ENCODE measurements around the gene SLFN12L.
"Not testable (repeated sequence)": the region's sequence is repeated elsewhere in the genome, so short reads cannot be mapped to it uniquely, and the experiment has no call there.

SLFN12L gene

DNA sequence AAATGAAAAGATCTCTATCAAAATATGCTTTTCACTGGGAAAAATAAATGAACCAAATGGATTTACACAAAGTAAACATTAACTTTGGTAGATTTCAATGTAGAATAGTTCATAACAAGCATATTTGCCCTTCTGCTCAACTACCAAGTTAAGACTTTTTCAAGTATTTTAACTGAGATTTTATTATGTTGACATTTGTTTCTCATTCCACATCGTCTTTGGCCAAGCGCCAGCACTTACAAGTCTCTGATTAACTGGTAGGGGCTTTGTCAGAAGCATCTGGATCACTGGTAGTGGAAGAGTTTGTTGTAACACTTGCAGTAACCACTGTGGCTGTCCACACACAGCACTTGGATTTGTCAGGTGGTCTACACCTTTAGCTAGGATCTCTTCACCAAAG is 22.9 kb downstream of the SLFN12L start:
- TF ChIP-seq, protein P1, sequence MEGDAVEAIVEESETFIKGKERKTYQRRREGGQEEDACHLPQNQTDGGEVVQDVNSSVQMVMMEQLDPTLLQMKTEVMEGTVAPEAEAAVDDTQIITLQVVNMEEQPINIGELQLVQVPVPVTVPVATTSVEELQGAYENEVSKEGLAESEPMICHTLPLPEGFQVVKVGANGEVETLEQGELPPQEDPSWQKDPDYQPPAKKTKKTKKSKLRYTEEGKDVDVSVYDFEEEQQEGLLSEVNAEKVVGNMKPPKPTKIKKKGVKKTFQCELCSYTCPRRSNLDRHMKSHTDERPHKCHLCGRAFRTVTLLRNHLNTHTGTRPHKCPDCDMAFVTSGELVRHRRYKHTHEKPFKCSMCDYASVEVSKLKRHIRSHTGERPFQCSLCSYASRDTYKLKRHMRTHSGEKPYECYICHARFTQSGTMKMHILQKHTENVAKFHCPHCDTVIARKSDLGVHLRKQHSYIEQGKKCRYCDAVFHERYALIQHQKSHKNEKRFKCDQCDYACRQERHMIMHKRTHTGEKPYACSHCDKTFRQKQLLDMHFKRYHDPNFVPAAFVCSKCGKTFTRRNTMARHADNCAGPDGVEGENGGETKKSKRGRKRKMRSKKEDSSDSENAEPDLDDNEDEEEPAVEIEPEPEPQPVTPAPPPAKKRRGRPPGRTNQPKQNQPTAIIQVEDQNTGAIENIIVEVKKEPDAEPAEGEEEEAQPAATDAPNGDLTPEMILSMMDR (conservative IDR thresholded peaks at IDR 0.05) = no peak
- no peak overlapping the region for H3K27ac ChIP-seq

DNA sequence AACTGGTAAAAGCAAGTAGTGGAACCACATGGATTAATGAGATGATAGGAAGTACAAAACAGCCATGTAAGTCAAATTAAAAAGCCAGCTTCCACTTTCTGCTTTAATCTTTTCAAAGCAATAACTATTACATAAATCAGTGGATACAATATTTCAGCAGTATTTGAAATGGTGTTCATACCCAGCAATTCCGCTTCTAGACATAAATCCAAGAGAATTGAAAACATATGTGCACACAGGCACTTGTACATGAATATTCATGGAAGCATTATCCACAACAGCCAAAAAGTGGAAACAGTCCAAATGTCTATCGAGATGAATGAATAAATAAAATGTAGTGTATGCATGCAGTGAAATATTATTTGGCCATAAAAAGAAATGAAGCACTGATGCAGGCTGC is 27.4 kb downstream of the SLFN12L start:
- TF ChIP-seq, protein P1 (conservative IDR thresholded peaks at IDR 0.05) = no peak

DNA sequence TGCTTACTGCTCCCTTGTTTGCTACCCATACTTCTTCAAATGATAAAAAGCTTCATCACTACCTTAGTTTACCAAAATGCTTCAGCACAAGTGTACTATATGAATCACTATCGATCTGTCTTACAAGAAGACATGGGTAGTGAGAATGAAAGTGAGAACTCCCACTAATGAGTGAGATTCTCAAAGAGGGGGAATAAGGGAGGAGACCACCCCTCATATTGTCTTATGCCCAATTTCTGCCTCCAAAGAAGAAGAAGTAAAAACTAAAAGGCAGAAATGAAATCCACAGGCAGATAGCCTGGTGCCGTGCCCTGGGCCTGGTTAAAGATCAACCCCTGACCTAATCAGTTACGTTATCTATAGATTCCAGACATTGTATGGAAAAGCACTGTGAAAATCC is 29.8 kb downstream of the SLFN12L start:
- H3K27ac ChIP-seq = not testable (repeated sequence)

More for the DNA sequence above, 27.4 kb downstream of the SLFN12L start:
- H3K27ac ChIP-seq = no peak overlapping the region

DNA sequence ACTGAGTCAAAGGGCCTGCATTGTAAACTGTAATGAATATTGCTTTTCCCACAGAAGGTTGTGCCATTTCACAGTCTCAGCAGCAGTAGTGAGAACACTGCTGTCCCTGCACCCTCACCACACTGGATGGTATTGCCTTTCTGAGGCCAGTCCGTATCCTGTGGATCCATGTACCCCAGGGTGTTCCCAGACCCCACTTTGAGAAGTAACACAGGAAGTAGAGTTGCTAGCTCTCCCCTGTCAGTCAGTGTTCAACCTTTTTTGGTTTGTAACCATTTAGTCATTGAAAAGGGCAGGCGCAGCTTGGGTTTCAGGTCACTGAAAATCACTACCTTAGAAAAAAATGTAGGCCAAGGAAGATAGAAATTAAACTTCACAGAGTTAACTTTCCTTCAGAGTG is 37.9 kb downstream of the SLFN12L start:
- H3K27ac ChIP-seq = no peak overlapping the region
- TF ChIP-seq, protein P1 (conservative IDR thresholded peaks at IDR 0.05) = no peak

DNA sequence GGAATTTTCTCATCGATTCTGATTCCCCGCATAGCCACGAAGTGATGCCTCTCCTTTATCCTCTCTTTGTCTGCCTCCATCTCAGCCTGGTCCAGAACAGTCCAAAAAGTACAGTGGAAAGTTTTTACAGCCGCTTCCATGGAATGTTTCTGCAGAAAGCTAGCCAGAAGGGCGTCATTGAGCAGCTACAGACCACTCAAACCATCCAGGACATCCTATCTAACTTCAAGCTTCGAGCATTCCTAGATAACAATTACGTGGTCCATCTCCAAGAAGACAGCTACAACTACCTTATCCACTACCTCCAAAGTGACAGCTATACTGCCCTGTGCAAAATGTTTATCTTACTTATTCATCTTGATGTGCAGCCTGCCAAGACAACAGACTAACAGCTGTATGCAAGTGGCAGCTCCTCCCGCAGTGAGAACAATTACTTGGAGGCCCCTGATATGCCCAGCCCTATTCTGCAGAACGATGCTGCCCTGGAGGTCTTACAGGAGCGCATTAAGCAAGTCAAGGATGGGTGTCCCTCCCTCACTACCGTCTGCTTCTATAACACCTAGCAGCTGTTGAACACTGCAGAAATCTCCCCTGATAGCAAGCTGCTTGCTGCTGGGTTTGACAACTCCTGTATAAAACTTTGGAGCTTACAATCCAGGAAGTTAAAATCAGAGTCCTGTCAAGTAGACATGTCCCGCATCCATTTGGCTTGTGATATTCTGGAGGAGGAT is 38.9 kb downstream of the SLFN12L start:
- H3K27ac ChIP-seq = no peak overlapping the region
- TF ChIP-seq, protein P1 (conservative IDR thresholded peaks at IDR 0.05) = no peak

DNA sequence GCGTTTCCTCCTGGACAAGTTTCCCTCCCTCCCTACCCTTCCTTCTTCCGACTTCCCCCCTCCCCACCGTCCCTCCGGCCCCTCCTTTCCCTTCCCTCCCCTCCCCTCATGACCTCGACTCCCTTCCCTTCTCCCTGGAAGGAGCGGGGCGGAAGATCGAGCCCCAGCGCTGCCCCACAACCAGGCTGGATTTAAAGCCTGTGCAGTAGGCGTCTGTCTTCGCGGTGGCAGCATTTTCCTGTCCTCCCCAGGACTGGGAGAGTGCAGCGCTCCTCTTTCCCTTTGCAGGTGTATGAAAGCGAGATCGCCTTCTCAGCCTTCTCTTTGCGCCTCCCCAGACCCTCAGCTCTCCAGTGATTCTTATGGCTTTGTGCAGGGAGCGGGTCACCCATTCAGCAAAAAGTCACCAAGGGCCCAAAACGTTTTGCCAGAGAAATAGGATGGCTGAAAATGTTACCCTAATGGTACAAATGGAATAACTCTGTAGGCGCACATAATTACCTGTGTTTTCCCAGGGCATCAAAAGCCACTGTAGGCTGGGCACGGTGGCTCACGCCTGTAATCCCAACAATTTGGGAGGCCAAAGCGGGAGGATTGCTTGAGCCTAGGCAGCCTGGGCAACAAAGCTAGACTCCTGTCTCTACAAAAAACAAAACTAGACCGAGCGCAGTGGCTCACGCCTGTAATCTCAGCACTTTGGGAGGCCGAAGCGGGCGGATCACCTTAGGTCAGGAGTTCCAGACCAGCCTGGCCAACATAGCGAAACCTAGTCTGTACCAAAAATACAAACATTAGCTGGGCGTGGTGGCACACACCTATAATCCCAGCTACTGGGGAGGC is 40.8 kb downstream of the SLFN12L start:
- H3K27ac ChIP-seq = no peak overlapping the region
- TF ChIP-seq, protein P1 (conservative IDR thresholded peaks at IDR 0.05) = no peak

DNA sequence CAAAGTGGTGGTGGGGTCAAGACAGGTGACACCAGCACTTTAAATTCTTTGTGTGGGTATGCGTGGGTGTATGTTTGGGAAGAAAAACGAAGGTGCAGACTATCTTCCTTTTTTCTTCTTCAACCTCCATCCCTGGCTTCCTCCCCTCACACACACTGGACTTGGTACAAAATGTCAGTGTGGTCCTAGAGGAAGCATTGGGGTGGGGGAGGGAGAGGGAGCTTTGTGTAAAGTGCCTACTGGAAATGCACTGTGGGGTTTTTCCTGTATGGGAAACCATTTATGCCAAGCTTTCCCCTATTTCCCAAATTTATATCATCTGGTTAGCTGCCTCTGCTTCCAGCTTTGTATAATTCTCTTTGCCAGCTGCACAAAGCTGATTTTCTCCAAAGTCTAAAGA is 44.4 kb downstream of the SLFN12L start:
- TF ChIP-seq, protein P1 (conservative IDR thresholded peaks at IDR 0.05) = no peak
- H3K27ac ChIP-seq = no peak overlapping the region

DNA sequence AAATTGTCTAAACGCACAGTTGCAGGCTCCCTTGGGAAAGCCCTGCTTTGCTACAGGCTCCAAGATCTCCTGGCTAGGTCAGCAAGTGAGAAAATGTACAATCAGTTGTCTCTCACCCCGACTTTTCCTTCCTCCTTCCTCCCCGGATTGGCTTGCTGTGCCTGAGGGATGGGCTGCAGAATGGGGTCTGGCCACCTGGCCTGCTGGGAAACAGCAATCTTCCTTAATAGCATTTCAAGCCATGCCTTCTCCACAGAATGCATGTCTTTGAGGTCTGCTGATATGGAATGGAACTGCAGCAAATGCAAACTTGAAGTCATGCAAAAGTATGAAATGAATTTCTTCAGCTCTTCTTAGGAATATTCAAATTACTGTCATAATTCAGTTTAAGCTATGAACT is 46.1 kb downstream of the SLFN12L start:
- no peak overlapping the region for H3K27ac ChIP-seq
- TF ChIP-seq, protein P1 (conservative IDR thresholded peaks at IDR 0.05) = no peak

Data from VCaP (cell line).